Femur (tissue), 1 donor: ENCODE results near the gene TECPR1.

Experiments
- DNase-seq: peaks from one replicate; pipeline ENCODE4 v3.0.0-alpha.2; 2017

TECPR1 gene

DNA sequence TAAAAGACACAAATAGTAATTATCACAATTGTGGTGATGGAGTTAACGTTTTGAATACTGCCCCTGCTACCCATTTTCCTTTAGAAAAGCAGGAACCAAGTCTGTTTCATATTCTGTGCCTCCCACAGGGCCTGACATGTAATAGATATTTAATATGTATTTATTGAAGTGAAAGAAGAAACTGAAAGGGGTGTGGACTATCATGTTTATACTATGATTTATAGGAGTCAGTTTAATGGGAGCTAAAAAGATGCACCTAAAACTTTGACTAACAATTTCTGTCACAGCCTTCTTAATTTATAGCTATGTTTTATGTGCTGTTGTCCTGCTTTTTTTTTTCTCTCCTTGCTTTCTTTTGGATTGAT lies 64.9 kb downstream of the TECPR1 start:
- no peak for DNase-seq

DNA sequence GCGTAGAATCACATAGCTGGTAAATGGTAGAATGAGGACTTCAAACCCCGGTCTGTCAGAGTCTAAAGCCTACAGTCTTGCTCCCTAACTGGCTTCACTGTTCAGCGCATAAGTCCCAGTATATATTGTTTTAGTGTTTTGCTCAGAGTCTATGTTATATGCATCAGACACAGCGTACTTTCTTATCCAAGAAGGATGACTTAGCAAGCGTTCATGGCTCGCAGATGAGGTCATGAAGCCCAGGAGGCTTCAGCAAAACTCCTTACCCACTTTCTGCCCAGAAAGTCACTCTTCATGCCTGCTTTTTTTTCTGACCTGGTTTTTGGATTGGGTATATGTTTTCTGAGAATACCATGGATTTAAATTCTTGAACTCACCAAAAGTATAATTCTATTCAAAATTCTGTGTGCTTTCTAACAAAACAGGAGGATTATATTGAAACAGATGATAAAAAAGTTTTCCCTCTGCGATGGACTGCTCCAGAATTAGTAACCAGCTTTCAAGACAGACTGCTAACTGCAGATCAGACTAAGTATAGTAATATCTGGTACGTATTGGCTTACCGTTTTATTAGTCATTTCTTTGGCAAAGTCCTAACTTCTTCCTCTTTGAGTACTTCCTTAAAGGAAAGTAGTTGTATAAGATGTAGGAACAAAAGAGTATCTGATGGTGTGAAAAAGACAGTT lies 65.4 kb downstream of the TECPR1 start:
- no peak for DNase-seq

DNA sequence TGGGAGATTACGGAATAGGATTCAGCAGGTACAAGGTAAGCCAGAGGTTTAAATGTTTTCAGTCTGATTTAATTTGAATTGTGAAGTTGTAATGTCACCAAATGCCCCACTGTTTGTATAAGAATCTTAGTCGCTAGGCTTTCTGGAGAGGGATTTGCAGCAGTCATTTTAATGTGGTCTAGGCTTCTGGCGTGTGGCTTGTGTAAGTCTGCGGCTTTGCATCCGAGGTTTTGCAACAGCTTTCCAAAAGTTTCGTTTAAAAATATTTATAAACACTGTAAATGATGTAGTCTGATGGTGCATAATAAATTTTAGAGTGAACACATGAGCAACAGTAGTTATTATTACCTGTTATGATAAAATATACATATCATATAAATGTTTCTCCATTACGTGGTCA lies 66.9 kb downstream of the TECPR1 start:
- no peak for DNase-seq

DNA sequence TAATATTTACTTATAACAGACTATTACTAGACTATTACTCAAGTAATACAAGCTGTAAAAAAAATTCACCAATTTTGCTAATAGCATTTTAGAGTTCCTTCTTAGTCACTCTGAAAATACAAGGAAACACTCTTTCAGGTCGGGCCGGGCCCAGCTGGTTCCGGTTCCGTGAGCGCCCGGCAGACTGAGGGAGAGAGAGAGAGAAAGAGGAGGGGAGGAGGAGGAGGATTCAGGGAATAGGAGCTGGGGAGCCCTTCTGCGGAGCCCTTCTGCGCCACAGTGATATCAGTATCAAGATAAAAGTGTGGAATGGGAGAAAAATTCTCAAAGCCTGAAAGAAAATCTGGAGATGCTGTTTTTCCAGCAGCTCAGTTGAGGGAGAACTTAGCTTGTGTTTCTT lies 71.3 kb downstream of the TECPR1 start:
- no peak for DNase-seq

DNA sequence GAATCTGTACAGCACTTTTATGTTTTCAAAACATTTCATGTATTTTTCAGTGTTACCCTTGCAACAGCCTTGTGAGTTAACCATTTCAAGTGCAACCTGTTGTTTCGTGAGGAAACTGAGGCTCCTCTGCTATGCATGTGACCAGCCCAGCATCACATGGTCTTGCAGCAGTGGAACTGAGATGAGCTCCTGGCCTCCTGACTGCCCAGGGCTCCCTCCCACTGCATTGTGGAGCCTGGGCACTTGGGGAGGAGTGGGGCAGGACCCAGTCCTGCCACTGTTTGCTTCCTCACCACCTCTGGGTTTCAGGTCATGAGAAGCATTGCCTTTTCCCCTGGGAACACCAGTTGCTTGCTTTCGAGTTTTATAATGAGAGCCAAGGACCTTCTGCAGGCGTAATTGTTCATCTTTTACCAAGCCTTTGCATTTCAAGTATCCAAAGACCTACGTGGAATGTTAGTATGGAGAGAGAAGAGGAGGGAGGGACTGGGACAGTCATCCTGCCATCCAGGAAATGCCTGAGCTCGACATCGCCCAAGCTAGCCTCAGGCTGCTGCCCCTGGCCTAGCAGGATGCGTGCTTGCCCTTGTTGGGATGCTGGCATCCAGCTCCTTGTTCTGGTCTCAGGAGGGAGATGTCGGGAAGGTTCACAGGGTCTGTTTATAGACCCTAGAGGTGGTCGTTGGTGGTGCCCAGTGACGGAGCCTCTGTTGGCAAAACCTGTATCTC lies 73.1 kb downstream of the TECPR1 start:
- DNase-seq = no peak

DNA sequence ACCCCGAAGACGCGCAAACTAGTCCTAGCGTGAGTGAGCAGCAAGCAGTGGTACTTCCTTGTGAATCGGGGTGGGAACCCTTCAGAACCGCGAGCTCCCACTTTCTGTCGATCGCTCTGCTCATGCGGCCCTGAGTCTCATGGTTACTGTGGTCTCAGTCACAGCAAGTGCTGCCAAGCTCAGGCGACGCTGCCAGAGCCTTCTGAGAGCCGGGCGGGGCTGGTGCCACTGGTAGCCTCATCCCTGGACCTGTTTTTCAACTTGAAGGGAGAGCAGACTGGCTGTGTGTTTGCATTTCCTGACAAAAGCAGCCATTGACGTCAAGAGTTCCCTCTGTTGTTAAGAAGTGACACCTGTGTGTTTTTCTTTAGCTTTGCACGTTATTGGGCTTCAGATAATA lies 73.7 kb downstream of the TECPR1 start:
- no peak for DNase-seq

DNA sequence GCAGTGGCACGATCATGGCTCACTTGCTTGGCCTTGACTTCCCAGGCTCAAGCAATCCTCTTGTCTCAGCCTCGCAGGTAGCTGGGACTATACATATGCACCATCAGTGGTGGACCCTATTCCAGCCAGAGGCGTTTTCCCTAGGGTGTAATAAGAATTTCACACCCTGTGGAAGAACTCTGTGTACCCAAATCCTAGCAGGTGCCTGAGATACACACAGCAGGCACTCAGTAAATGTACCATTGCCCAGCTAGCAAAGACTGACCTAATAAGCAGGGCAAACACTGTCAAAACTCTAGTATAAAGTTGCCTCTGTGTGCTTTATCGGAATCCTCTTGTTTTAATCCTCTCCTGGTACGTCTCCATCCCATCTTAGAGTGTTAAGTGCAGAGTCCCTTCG lies 74.5 kb downstream of the TECPR1 start:
- no peak for DNase-seq

DNA sequence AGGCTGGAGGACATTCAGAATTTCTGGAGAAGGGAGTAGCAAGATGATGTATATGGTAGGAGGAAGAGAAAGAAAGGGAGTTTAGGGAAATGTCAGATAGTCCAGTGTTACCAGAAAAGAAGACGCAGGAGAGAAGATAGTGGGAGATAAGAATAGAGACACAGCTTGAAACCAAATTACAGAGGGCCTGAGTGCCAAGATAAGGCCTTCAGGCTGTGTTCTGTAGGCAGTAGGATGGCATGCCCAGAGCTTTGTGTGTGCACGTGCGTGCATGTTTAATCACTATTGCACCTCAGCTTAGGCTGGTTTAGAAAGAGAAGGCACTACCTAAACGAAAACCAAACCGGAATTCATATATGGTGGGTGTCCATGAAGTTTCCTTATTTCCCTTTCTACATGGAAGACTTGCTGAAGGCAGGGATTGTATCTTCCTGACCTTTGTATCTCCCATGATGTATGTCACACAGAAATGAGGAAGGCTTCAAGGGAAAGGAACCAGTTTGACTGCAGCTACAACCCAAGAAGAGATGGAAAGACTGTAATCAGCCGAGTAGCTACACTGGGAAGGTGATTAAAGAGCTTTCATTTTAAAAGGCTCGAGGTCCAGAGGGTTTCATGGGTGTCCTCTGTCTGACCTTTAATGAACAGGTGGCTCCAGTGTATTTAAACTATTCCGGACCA lies 76.6 kb downstream of the TECPR1 start:
- no peak for DNase-seq

DNA sequence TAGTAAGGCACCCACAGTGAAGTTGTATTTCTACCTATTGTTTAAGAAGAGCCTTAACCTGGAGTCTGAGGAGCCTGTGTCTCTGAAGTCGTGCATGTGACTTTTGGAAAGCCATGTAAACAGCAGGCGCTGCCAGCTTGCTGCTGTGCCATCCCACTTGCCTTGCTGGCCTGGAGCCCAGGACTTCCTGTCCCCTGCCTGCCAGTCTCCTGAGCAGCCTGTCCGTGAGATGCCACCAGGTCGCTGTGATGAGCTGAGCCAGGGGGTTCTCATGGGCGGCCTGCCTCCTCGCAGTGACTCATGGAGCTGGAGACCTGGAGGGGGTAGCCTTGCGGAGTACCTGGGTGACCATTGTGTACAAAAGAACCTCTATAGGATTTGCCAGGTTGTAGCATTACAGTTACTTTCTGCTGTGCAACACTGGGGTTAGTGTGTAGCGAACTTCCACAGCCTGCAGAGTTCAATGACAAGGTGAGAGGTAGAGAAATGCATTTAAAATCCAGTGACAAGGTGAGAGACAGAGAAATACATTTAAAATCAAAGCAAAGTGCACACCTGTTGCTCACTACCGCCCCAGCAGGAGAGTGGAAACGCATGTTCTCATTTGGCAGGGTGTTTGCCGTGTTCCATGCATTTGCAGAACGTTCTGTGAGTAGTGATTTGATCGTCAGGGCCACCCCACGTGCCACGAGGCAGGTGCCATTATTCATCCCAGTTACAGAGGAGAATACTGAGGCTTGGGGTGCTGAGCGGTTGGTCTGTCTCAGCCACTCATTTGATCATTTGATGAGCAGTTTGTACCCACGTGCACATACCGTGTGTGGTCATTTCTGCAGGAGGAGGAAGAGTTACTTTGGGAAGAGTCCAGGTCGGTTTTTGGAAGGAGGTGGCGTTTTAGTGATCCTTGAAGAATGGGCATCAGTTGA lies 77.4 kb downstream of the TECPR1 start:
- DNase-seq = no peak

DNA sequence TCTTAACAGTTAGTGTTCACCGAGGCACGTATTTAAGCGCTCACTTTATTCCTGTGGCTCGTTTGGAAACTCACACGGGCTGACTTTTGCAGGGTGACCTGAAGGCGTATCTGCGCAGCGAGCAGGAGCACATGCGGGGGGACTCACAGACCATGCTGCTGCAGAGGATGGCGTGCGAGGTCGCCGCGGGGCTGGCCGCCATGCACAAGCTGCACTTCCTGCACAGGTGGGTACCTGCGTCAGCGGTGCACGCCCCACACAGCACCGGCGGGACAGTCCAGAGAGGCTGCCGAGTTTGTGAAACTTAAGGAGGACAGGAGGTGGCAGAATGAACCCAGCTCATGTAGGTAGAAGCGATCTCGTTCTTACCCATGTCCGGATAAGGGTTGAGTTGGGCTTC lies 80.6 kb downstream of the TECPR1 start:
- DNase-seq = no peak

DNA sequence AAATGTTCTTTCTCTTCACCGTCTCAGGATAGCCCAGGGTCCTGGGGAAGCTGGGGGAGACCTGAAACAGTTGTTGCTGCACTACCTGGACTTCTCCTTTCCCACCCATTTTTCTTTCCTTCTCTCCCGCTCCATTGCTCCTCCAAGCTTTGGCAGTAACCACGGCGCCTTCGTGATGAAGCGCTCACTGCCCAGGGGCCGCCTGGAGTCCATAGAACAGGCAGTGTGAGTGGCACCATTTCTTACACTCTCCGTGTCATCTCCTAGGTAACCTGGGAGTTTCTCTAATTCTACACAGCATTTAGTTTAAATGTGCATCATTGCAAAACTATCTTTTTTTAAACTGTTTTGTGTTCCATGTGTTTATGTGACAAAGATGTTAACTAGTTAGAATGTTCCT lies 81.1 kb downstream of the TECPR1 start:
- DNase-seq = no peak

DNA sequence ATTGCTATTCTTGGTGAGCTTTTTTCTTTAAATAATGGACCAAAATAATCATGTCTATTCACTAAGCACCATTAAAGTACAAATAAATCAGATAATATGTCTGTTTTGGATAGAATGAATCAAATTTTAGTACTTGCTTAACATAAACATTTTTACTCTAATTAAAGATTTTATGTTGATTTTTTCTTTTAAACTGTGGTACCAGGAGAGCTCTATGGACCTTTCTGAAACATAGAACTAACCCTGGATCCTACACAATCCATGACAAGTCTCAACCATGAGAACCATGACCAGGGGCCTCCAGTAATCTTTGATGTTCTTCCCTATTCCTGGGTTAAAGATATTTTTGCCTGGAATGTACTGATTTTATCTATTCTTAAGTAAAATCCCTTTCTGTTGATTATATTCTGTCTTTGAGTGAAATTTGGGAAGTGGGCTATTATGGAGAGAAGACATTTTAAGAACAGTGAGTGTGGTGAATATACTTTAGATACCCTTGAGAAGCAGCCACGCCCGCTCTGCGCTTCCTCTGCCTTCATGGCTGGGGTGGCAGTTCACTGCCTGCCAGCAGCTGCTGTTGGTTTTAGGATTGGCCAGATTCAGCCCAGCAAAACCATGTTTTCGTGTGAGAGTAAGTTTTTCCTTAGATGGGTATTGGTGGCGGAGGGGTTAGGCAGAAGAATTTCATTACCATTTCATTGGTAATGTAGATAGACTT lies 83.0 kb downstream of the TECPR1 start:
- DNase-seq = no peak

DNA sequence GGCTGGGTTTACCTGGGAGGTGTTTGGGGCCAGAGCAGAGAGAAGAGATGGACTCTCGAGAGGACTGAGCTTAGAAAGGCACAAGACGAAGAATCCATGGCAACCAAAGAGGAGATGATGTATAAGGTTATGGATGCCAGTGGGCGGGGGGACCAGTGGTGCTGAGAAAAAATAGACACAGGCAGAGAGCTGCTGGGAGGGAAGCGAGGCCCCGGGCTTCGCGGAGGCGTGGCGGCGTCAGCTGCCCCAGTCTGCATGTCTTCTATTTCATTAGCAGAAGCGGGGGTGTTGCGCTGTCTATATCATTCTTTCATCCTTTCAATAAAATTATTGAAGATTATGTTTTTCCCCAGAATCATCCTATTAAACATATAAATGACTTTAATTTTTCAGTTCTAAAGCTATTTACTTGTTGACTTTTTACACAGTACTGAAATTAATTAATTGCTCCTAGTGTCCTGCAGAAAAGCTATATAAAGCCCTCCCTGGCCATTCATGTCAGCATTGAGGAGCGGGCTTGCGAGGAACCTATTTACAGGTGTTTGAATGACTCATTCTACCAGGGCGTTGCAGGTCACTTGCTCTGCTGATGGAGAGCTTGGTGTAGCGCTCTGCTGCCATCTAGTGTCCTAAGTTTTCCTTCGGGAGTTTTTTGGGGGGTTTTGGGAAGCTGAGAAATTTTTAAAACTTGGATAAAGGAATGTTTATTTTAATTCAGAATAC lies 83.7 kb downstream of the TECPR1 start:
- DNase-seq = peak; percentile 48

DNA sequence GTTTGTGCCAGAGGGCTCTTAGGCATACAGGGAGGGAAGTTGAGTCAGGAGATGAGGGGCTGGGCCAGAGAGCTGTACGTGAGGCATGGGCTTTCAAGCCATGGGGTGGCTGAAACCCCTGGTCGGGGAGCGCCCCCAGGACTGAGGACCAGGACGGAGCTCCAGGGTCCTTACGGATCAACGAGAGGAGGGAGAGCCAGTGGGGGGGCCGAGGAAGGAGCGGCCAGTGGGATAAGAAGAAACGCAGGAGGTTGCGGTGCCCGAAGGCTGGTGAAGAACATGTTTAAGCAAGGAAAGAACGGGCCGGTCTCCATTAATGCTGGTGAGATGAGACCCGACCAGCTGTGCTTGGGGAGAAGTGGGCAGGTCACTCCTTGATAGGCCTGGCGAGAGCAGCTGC lies 84.4 kb downstream of the TECPR1 start:
- no peak for DNase-seq

DNA sequence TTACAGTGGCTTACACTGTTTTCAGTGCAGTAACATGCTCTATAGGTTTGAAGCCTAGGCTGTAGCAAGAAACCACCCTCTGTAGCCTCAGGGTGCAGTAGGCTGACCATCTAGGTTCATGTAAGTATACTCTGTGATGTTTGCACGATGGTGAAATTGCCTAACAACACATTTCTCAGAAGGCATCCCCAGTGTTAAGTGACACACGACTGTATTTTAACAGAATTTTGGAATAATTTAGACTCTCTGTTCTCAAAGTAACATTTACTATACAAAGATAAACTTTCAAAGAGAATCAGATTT lies 85.4 kb downstream of the TECPR1 start:
- DNase-seq = no peak

DNA sequence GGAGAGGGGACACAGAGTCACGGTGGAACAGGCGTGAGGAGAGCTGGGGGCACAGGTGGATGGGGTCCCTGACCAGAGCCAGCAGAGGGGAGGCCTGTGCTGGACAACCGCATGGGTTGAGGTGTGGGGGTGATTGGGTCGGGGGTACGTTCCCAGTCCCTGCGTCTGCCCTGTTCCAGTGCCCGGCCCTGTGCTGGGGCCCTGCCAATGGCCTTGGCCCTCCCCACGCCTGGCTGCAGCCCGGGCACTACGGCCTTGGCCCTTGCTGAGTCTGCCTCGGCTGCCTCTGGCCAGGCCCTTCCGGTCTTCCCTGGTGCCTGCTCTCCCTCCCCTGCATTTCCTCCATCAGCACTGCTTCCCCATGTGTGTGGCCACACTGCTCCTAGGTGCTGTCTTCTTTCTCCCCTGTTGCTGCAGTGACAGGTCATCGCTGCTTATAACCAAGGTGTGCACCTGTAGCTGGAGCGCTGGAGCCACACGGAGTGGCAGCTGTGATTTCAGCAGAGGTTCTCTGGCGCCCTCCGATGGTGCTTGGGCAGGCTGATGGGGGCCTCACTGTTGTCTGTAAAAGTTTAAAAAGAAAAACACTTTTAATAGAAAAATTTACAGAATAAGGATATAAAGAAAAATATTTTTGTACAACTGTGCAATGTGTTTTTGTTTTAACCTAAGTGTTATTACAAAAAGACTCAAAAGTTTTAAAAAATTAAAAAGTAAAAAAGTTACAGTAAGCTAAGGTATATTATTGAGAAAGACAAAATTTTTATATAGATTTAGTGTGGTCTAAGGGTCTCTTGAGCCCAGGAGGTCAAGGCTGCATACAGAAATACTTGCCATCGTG lies 86.0 kb downstream of the TECPR1 start:
- no peak for DNase-seq
